ENCODE data around the gene TSHZ2.

DNA sequence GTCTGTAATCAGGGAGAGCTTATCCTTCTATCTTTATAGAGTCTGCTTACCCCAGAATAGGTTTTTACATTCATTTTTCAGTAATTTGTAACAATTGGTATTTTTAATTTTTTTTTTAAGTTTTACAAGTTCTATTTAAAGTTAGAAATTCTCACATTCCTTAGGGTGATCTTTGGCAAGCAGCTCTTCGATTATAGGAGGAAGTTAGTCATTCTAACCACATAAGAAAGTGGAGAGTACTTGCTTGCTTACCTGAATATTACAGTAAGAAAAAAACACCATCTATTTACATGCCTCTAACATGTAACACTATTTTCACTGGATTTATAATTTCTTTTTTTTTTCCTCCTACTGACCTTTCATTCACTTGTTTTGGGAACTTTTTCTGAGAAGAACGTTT lies 6.7 kb downstream of the TSHZ2 start:
- TF ChIP-seq, protein P1, sequence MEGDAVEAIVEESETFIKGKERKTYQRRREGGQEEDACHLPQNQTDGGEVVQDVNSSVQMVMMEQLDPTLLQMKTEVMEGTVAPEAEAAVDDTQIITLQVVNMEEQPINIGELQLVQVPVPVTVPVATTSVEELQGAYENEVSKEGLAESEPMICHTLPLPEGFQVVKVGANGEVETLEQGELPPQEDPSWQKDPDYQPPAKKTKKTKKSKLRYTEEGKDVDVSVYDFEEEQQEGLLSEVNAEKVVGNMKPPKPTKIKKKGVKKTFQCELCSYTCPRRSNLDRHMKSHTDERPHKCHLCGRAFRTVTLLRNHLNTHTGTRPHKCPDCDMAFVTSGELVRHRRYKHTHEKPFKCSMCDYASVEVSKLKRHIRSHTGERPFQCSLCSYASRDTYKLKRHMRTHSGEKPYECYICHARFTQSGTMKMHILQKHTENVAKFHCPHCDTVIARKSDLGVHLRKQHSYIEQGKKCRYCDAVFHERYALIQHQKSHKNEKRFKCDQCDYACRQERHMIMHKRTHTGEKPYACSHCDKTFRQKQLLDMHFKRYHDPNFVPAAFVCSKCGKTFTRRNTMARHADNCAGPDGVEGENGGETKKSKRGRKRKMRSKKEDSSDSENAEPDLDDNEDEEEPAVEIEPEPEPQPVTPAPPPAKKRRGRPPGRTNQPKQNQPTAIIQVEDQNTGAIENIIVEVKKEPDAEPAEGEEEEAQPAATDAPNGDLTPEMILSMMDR (IDR thresholded peaks at IDR 0.05; ENCODE audit: poor library complexity): no peak
- no peak for TF ChIP-seq EZH2 (IDR thresholded peaks at IDR 0.05; ENCODE audit: borderline replicate concordance)
